HEK293T (cell line): ENCODE data around the gene MCCC1.

Source experiments
- BHLHE40 ChIP-seq: fragments of 450-650 bp; IDR thresholded peaks from 2 replicates; pipeline ENCODE4 v1.6.1; 2016; ENCODE audit warnings: mild to moderate bottlenecking, moderate library complexity, borderline replicate concordance
- CTBP1 ChIP-seq: fragments of 450-650 bp; IDR thresholded peaks from 2 replicates; pipeline ENCODE4 v1.6.1; 2016; ENCODE audit warnings: borderline replicate concordance
- ELF4 ChIP-seq: fragments of 450-650 bp; IDR thresholded peaks from 2 replicates; pipeline ENCODE4 v1.6.1; 2017; ENCODE audit warnings: antibody characterized with exemption
- FOXM1 ChIP-seq: fragments of 450-650 bp; IDR thresholded peaks from 2 replicates; pipeline ENCODE4 v1.6.1; 2017; ENCODE audit warnings: mild to moderate bottlenecking, borderline replicate concordance
- HDGF ChIP-seq: fragments of 450-650 bp; IDR thresholded peaks from 2 replicates; pipeline ENCODE4 v1.6.1; 2017; ENCODE audit warnings: antibody characterized with exemption, borderline replicate concordance
- LEF1 ChIP-seq: fragments of 450-650 bp; IDR thresholded peaks from 2 replicates; pipeline ENCODE4 v1.6.1; 2017; ENCODE audit warnings: mild to moderate bottlenecking, borderline replicate concordance
- SP1 ChIP-seq: fragments of 450-650 bp; IDR thresholded peaks from 2 replicates; pipeline ENCODE4 v1.6.1; 2017
- SUZ12 ChIP-seq: fragments of 450-650 bp; IDR thresholded peaks from 2 replicates; pipeline ENCODE4 v1.6.1; 2016; ENCODE audit warnings: mild to moderate bottlenecking
- ZNF384 ChIP-seq: fragments of 450-650 bp; IDR thresholded peaks from 2 replicates; pipeline ENCODE4 v1.6.1; 2016

DNA sequence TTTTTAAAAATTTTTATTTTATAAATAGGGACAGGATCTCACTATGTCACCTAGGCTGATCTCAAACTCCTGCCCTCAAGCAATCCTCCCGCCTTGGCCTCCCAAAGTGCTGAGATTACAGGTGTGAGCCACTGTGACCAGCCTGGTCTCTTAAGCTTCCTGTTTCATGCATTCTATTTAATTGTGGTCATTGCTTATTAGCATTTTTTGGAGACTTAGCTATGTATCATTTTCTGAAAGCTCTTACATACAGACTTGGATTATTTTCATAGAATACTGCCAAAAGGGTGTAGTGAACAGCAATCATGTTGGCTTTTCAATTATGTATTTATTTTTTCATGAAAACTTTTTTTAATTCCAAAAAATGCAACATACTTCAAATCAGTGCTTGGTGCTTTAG is 67.5 kb downstream of the MCCC1 start:
- no peak for TF ChIP-seq BHLHE40
- TF ChIP-seq SP1 = no peak
- no peak for TF ChIP-seq LEF1
- no peak for TF ChIP-seq SUZ12
- no peak for TF ChIP-seq HDGF
- TF ChIP-seq FOXM1 = no peak
- TF ChIP-seq ZNF384 = no peak
- TF ChIP-seq ELF4 = no peak
- TF ChIP-seq CTBP1 = no peak
